ENCODE measurements around the gene GAMT.

The GAMT gene

DNA sequence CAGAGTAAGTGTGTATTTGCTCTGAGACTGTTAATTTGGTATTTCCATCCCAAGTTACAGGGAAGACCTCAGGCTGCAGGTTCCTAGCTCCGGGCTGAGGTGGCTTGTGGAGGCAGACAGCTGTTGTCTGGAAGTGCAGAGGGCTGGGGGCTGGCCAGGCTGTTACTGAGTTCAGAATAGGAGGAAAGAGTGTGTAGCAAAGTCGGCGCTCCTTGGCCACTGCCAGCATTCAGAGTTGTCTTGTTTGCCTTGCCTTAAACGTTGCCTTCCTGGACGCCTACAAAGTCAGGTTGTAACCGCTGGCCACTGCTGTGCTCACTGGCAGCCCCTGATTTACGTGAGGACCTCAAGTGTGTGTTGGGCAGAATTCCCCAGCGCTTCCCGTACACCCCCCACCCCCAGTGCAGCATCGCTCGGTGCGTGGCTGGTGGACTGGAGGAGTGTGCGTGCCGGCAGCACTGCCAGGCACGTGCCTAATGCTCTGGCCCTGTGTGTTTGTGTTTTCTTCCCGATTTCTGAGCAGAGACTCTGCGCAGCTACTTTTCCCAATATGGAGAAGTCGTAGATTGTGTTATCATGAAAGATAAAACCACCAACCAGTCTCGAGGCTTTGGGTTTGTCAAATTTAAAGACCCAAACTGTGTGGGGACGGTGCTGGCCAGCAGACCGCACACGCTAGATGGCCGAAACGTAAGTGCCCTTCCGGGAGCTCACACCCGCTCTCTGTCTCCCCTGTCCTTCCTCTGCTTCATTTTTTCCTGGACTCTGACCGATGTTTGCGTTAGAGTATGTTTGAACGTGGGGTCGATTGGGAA, 16.5 kb upstream of the GAMT start:
- no peak for TF ChIP-seq EZH2 (IDR thresholded peaks at IDR 0.05)
- TF ChIP-seq FOXP2 (optimal IDR thresholded peaks at IDR 0.05; ENCODE audit: control extremely low read depth, extremely low read length, insufficient read depth), result no peak
- no peak for TF ChIP-seq POLR2AphosphoS5 (IDR thresholded peaks at IDR 0.05; ENCODE audit: borderline replicate concordance, low read depth, low read length)
- Histone ChIP-seq H3K4me3 (no peak overlapping the region), H3K9ac (ENCODE audit: insufficient read length) (no peak overlapping the region), H3K9me3 (ENCODE audit: low read depth, low read length) (no peaks in the 10 kb centered on the region), H3K36me3 (ENCODE audit: insufficient read depth, low read length) (peaks cover 69% of the 10 kb centered on the region), H3K27ac (0 out of 2 replicates have a peak overlapping the region, but pooled peaks have one; percentile 19)
- DNase-seq (ENCODE audit: low read depth, low spot score), result no peak

GRCh38 chr19:1417145-1417544, 15.8 kb upstream of the GAMT start:
- peaks cover 65% of the 10 kb centered on the region for H3K36me3 ChIP-seq (ENCODE audit: insufficient read depth, low read length)
- no peak overlapping the region; the same call in 1 of the 2 replicates for H3K27ac ChIP-seq
- no peak for TF ChIP-seq EZH2 (IDR thresholded peaks at IDR 0.05)
- no peak for TF ChIP-seq FOXP2 (optimal IDR thresholded peaks at IDR 0.05; ENCODE audit: control extremely low read depth, extremely low read length, insufficient read depth)
- no peak for TF ChIP-seq POLR2AphosphoS5 (IDR thresholded peaks at IDR 0.05; ENCODE audit: borderline replicate concordance, low read depth, low read length)

DNA sequence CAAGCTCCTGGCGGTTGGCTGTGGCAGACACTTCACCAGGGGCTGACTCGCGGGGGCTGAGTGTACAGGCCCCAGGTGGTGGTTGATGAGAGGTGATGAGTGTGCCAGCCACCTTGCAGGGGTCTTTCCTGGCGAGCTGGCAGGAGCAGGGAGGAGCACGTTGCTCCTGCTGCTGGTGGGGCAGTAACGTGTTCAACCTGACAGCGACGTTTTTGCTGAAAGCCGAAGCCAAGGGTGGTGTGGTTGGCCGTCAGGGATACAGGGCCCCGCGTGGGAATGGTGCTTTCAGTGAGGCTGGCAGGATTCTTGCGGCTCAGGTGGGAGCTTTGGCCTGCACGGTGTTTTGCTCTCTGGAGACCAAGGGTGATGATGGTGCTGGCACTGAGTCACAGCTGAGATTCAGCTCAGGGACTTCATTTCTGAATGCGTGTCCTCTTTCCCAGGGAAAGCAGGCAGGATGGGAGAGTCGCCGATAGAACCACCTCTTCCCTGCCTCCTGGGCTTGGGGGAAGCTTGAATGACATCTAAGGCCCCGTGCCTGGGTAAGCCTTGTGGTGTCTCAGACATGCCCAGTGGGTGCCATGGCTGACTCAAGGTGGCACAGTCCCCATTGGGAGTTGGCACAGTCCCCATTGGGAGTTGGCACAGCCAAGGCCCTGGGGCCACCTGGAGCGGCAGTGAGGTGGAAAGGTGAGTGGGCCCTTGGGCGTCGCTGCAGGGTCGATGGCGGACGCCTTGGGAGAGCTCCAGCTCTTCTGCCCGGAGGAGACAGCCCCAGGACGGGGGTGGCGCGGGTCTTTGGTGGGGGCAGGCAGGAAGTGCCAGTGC, 14.9 kb upstream of the GAMT start:
- no peak for TF ChIP-seq FOXP2 (optimal IDR thresholded peaks at IDR 0.05; ENCODE audit: control extremely low read depth, extremely low read length, insufficient read depth)
- TF ChIP-seq EZH2 (IDR thresholded peaks at IDR 0.05), result no peak
- TF ChIP-seq POLR2AphosphoS5 (IDR thresholded peaks at IDR 0.05; ENCODE audit: borderline replicate concordance, low read depth, low read length), result no peak; the same call in 1 of the 2 replicates
- Histone ChIP-seq H3K9ac (ENCODE audit: insufficient read length) (peak overlapping the region; percentile 70), H3K36me3 (ENCODE audit: insufficient read depth, low read length) (peaks cover 56% of the 10 kb centered on the region), H3K4me3 (peak overlapping the region; percentile 74), H3K9me3 (ENCODE audit: low read depth, low read length) (no peaks in the 10 kb centered on the region), H3K27ac (peak overlapping the region; percentile 89)
- DNase-seq (ENCODE audit: low read depth, low spot score), result no peak

More at GRCh38 chr19:1417145-1417544, 15.8 kb upstream of the GAMT start:
- no peak overlapping the region for H3K9ac ChIP-seq (ENCODE audit: insufficient read length)
- no peak for DNase-seq (ENCODE audit: low read depth, low spot score)
- no peaks in the 10 kb centered on the region for H3K9me3 ChIP-seq (ENCODE audit: low read depth, low read length)
- no peak overlapping the region for H3K4me3 ChIP-seq

GRCh38 chr19:1412995-1413800, 11.9 kb upstream of the GAMT start:
- no peak for TF ChIP-seq POLR2AphosphoS5 (IDR thresholded peaks at IDR 0.05; ENCODE audit: borderline replicate concordance, low read depth, low read length)
- TF ChIP-seq FOXP2 (optimal IDR thresholded peaks at IDR 0.05; ENCODE audit: control extremely low read depth, extremely low read length, insufficient read depth), result no peak
- TF ChIP-seq EZH2 (IDR thresholded peaks at IDR 0.05), result no peak
- DNase-seq (ENCODE audit: low read depth, low spot score), result no peak
- H3K9ac ChIP-seq (ENCODE audit: insufficient read length), result no peak overlapping the region
- H3K36me3 ChIP-seq (ENCODE audit: insufficient read depth, low read length), result peaks cover 49% of the 10 kb centered on the region
- H3K9me3 ChIP-seq (ENCODE audit: low read depth, low read length), result no peaks in the 10 kb centered on the region
- H3K27ac ChIP-seq, result peak overlapping the region; percentile 79
- no peak overlapping the region for H3K4me3 ChIP-seq

DNA sequence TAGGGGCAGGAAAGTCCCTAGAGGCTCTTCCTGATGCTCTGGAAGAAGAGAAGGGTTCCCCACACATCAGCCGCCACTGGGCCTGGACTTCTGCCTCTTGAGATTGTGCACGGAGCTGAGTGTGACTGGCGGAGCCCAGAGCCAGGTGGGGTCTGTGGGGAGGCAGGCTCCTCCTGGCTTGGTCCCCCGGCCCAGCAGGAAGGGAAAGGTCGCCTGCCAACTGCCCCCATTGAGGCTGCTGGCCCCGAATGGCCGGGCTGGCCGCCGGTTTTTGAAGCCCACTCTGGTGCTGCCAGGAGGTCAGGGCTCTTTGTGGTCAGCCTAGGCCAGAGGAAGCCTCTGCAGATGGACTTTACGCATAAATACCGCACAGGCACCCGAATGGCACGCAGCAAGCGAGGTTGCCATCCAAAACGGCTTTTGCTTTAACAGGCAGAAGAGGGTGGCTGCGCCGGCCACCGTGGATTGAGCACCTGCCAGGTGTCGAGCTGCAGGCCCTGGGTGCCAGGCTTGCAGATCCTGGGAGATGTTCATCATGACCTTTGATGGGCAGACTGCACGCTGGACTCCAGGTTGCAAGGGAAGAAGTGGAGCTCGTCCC, 11.1 kb upstream of the GAMT start:
- no peak overlapping the region; the same call in 1 of the 2 replicates for H3K27ac ChIP-seq
- no peak for DNase-seq (ENCODE audit: low read depth, low spot score)
- TF ChIP-seq EZH2 (IDR thresholded peaks at IDR 0.05) (no peak), POLR2AphosphoS5 (IDR thresholded peaks at IDR 0.05; ENCODE audit: borderline replicate concordance, low read depth, low read length) (no peak), FOXP2 (optimal IDR thresholded peaks at IDR 0.05; ENCODE audit: control extremely low read depth, extremely low read length, insufficient read depth) (no peak)
- no peaks in the 10 kb centered on the region for H3K9me3 ChIP-seq (ENCODE audit: low read depth, low read length)
- peaks cover 42% of the 10 kb centered on the region for H3K36me3 ChIP-seq (ENCODE audit: insufficient read depth, low read length)
- no peak overlapping the region for H3K4me3 ChIP-seq
- no peak overlapping the region for H3K9ac ChIP-seq (ENCODE audit: insufficient read length)

DNA sequence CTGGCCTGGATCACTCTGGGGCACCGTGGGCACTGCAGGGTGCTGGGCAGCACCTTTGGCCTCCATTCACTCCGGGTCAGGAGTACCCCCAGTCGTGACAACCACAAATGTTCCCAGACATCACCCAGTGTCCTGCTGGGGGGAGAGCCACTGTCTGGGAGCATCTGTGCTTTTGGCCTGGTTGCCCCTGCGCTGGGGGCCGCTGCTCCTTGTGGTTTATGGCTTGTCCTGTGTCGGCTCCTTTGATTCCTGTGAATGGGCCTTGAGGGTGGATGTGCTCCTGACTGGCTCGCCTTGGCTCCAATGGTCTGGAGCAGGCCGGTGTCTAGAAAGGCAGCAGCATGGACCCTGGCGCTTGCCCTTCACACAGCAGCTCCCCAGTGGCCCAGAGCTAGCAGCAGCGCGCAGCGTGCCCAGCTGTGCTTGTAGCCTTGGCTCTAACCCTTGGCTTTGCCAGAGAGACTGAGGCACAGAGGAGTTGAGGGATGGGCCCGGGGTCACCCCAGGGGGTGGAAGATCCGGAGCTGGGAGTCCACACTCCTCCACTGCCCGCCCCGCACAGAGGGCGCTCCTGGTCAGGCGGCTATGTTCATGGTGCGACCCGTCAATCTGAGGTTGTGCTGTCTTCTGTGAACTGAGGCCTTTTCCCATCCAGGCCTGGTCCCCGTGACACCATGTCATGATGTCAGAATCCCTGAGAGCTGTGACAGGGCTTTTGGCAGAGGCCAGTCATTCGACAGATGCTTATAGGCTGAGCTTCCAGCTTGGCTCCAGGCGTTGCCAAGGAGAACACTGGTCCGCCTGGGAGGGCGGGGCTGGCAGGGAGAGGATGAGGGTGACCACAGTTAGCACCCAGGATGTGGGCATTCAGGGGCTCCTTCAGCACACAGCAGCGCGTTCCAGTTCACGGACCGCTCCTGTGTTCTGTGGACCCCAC, 10.2 kb upstream of the GAMT start:
- peak overlapping the region; percentile 12 for H3K9ac ChIP-seq (ENCODE audit: insufficient read length)

More for the DNA sequence above, 10.2 kb upstream of the GAMT start:
- TF ChIP-seq FOXP2 (optimal IDR thresholded peaks at IDR 0.05; ENCODE audit: control extremely low read depth, extremely low read length, insufficient read depth) (no peak), POLR2AphosphoS5 (IDR thresholded peaks at IDR 0.05; ENCODE audit: borderline replicate concordance, low read depth, low read length) (no peak), EZH2 (IDR thresholded peaks at IDR 0.05) (no peak)
- H3K36me3 ChIP-seq (ENCODE audit: insufficient read depth, low read length), result peaks cover 33% of the 10 kb centered on the region
- no peak overlapping the region; the same call in 1 of the 2 replicates for H3K27ac ChIP-seq
- no peak for DNase-seq (ENCODE audit: low read depth, low spot score)
- H3K4me3 ChIP-seq, result no peak overlapping the region
- H3K9me3 ChIP-seq (ENCODE audit: low read depth, low read length), result no peaks in the 10 kb centered on the region

All from SK-N-MC (cell line).